Adrenal gland (tissue), 5 donors: ENCODE data around the gene OR4D5.

Experiments used
- POLR2A ChIP-seq, 2 donors: fragments of 450-650 bp; IDR thresholded peaks; one replicate each; pipeline ENCODE4 v1.6.1; 2017; ENCODE audit warnings: antibody characterized with exemption in 2 of 2, mild to moderate bottlenecking in 2 of 2, moderate library complexity in 1 of 2
- TF ChIP-seq, protein P1 (sequence below), 6 experiments: fragments of 450-650 bp in 4 of 6; fragments of 200-600 bp in 2 of 6; sonication (generic) in 1 of 6; IDR thresholded peaks; 1 replicate in 5 of 6; 2 replicates in 1 of 6; pipeline versions ENCODE4 v1.5.1 to v1.8.0; 2016 to 2021; ENCODE audit warnings: antibody characterized with exemption in 6 of 6, mild to moderate bottlenecking in 2 of 6, moderate library complexity in 1 of 6
- donor health status: DM: no; HTN: no; CAD: no.

DNA sequence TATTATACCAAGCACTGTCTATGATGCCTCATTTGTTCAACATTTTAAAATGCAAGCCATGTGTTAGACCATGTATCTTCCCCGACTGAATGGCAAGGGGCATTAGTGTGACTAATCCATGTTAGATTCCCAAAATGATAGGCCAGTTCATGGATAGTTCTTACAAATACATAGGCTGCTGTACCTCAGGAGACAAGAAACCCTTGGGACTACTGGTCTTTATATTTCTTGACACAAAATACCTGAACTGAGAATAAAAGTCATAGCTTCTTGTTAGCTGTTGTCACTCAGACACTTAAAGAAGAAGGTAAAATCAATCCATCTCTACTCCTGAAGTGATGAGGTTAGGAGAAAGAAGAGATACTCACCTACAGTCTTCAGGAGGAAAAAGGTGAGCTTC, 37.5 kb upstream of the OR4D5 start, which contains the start of gene OR8D4:
- TF ChIP-seq, protein P1, sequence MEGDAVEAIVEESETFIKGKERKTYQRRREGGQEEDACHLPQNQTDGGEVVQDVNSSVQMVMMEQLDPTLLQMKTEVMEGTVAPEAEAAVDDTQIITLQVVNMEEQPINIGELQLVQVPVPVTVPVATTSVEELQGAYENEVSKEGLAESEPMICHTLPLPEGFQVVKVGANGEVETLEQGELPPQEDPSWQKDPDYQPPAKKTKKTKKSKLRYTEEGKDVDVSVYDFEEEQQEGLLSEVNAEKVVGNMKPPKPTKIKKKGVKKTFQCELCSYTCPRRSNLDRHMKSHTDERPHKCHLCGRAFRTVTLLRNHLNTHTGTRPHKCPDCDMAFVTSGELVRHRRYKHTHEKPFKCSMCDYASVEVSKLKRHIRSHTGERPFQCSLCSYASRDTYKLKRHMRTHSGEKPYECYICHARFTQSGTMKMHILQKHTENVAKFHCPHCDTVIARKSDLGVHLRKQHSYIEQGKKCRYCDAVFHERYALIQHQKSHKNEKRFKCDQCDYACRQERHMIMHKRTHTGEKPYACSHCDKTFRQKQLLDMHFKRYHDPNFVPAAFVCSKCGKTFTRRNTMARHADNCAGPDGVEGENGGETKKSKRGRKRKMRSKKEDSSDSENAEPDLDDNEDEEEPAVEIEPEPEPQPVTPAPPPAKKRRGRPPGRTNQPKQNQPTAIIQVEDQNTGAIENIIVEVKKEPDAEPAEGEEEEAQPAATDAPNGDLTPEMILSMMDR (IDR thresholded peaks at IDR 0.05), result no peak
- TF ChIP-seq POLR2A (IDR thresholded peaks at IDR 0.05), result no peak
